Measurements from ENCODE around the gene INTS1. TPM values are rescaled to one million over a fixed set of nuclear protein-coding genes. Genes with fewer than 3 reads are reported as not detected.

INTS1 gene
- total and polyA plus RNA-seq, 2 experiments from 2014 or later = 35.1 to 111 TPM

DNA sequence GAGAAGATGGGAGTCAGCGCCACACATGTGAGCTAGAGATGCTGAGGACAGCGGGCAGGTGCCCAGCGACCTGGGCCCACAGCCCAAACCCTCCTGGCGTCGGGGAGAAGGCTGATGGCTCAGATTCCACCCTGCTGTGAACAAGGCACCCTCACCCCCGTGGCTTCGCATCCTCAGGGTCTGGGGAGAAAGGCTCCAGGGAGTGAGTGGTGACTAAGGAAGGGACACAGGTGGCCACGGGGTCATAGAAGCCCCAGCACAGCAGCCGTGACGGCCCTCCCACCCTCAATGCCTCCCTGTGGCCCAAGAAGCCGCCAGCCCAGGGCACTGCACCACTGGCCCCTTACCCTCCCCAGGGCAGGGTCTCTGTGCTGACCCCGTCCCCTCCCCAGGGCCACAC lies 19.6 kb downstream of the INTS1 start (continued):
- TF ChIP-seq, protein P1, sequence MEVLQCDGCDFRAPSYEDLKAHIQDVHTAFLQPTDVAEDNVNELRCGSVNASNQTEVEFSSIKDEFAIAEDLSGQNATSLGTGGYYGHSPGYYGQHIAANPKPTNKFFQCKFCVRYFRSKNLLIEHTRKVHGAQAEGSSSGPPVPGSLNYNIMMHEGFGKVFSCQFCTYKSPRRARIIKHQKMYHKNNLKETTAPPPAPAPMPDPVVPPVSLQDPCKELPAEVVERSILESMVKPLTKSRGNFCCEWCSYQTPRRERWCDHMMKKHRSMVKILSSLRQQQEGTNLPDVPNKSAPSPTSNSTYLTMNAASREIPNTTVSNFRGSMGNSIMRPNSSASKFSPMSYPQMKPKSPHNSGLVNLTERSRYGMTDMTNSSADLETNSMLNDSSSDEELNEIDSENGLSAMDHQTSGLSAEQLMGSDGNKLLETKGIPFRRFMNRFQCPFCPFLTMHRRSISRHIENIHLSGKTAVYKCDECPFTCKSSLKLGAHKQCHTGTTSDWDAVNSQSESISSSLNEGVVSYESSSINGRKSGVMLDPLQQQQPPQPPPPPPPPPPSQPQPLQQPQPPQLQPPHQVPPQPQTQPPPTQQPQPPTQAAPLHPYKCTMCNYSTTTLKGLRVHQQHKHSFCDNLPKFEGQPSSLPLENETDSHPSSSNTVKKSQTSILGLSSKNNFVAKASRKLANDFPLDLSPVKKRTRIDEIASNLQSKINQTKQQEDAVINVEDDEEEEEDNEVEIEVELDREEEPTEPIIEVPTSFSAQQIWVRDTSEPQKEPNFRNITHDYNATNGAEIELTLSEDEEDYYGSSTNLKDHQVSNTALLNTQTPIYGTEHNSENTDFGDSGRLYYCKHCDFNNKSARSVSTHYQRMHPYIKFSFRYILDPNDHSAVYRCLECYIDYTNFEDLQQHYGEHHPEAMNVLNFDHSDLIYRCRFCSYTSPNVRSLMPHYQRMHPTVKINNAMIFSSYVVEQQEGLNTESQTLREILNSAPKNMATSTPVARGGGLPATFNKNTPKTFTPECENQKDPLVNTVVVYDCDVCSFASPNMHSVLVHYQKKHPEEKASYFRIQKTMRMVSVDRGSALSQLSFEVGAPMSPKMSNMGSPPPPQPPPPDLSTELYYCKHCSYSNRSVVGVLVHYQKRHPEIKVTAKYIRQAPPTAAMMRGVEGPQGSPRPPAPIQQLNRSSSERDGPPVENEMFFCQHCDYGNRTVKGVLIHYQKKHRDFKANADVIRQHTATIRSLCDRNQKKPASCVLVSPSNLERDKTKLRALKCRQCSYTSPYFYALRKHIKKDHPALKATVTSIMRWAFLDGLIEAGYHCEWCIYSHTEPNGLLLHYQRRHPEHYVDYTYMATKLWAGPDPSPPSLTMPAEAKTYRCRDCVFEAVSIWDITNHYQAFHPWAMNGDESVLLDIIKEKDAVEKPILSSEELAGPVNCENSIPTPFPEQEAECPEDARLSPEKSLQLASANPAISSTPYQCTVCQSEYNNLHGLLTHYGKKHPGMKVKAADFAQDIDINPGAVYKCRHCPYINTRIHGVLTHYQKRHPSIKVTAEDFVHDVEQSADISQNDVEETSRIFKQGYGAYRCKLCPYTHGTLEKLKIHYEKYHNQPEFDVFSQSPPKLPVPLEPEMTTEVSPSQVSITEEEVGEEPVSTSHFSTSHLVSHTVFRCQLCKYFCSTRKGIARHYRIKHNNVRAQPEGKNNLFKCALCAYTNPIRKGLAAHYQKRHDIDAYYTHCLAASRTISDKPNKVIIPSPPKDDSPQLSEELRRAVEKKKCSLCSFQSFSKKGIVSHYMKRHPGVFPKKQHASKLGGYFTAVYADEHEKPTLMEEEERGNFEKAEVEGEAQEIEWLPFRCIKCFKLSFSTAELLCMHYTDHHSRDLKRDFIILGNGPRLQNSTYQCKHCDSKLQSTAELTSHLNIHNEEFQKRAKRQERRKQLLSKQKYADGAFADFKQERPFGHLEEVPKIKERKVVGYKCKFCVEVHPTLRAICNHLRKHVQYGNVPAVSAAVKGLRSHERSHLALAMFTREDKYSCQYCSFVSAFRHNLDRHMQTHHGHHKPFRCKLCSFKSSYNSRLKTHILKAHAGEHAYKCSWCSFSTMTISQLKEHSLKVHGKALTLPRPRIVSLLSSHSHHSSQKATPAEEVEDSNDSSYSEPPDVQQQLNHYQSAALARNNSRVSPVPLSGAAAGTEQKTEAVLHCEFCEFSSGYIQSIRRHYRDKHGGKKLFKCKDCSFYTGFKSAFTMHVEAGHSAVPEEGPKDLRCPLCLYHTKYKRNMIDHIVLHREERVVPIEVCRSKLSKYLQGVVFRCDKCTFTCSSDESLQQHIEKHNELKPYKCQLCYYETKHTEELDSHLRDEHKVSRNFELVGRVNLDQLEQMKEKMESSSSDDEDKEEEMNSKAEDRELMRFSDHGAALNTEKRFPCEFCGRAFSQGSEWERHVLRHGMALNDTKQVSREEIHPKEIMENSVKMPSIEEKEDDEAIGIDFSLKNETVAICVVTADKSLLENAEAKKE (CRISPR knock-in tag; IDR thresholded peaks at IDR 0.05) = no peak
- TF ChIP-seq, protein P2, sequence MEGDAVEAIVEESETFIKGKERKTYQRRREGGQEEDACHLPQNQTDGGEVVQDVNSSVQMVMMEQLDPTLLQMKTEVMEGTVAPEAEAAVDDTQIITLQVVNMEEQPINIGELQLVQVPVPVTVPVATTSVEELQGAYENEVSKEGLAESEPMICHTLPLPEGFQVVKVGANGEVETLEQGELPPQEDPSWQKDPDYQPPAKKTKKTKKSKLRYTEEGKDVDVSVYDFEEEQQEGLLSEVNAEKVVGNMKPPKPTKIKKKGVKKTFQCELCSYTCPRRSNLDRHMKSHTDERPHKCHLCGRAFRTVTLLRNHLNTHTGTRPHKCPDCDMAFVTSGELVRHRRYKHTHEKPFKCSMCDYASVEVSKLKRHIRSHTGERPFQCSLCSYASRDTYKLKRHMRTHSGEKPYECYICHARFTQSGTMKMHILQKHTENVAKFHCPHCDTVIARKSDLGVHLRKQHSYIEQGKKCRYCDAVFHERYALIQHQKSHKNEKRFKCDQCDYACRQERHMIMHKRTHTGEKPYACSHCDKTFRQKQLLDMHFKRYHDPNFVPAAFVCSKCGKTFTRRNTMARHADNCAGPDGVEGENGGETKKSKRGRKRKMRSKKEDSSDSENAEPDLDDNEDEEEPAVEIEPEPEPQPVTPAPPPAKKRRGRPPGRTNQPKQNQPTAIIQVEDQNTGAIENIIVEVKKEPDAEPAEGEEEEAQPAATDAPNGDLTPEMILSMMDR (conservative IDR thresholded peaks at IDR 0.05; ENCODE audit: low read depth in 2 of 2) = no peak
- TF ChIP-seq JUNB (IDR thresholded peaks at IDR 0.05; ENCODE audit: unreplicated experiment) (no peak), ZNF331 (CRISPR knock-in tag; IDR thresholded peaks at IDR 0.05; ENCODE audit: low read depth) (no peak), EZH2phosphoT487 (IDR thresholded peaks at IDR 0.05; ENCODE audit: unreplicated experiment) (no peak), POLR2AphosphoS5 (IDR thresholded peaks at IDR 0.05; ENCODE audit: low read depth) (no peak), ZNF114 (CRISPR knock-in tag; IDR thresholded peaks at IDR 0.05) (no peak)

All from GM23338 (cell line).